GM19238 (cell line): ENCODE measurements around the gene PEX19.

Experiments used
- DNase-seq: peaks from one replicate; pipeline ENCODE4 v3.0.0; 2011; ENCODE audit warnings: low spot score; ENCODE audit not compliant: insufficient read length

Gene PEX19

GRCh38 chr1:160277987-160278386 is 6.9 kb downstream of the PEX19 start:
- no peak for DNase-seq

DNA sequence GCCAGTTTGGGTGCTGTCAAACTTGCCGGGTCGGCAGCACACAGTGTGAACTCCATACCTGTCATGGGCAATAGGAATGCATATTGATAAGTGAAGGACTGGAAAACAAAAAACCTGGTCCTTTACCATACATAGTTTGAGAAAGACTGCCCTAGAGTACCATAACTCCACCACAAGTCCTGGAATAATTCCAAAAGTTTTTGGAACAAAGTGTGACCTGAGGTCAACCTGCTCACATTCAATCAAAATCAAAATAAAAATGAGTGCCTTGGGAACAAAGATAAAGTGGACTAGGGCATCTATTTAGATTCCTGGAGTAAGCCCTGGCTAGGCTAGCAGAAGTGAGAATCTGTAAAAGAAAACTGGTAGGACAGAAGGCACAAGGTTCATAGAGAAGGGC is 7.6 kb downstream of the PEX19 start:
- no peak for DNase-seq

GRCh38 chr1:160271025-160271424 is 13.9 kb downstream of the PEX19 start:
- no peak for DNase-seq

- no peak for DNase-seq
These were observed 17.5 kb downstream of the PEX19 start for GRCh38 chr1:160267284-160267991.

DNA sequence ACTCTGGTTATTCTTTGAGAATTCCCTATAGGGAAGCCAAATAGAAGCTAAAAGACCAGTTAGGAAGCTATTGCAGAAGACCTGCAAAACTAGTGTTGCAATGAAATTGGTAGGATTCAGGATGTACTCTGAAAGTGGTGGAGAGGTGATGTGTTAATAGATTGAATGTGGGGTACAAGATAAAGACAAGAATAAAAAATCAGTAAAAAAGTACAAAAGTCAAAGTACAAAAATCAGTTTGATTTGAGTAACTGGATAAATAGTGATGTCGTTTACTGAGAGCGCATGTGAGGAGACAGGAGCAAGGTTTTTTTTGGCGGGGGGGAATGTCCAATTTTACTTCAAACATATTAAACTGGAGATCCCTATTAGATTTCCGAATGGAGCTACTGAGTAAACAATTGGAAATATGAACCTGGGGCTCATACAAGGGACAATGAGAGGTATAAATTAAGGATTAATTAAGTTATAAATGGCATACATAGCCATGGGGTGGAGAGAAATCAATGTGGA is 20.1 kb downstream of the PEX19 start:
- DNase-seq, result no peak

GRCh38 chr1:160261893-160262794 is 22.8 kb downstream of the PEX19 start, which contains the start of gene DCAF8:
Gene DCAF8, minus strand, starts transcription at chr1:160262549. Its CDS starts 18,541 bp downstream, at chr1:160244008.
- peak; percentile 82 for DNase-seq

GRCh38 chr1:160261556-160261892 is 23.4 kb downstream of the PEX19 start:
- DNase-seq, result peak; percentile 22

GRCh38 chr1:160260406-160261382 is 24.2 kb downstream of the PEX19 start:
- DNase-seq, result no peak

GRCh38 chr1:160258177-160258798 is 26.6 kb downstream of the PEX19 start:
- DNase-seq, result no peak

- DNase-seq, result no peak
These were observed 27.4 kb downstream of the PEX19 start for GRCh38 chr1:160257411-160258015.

DNA sequence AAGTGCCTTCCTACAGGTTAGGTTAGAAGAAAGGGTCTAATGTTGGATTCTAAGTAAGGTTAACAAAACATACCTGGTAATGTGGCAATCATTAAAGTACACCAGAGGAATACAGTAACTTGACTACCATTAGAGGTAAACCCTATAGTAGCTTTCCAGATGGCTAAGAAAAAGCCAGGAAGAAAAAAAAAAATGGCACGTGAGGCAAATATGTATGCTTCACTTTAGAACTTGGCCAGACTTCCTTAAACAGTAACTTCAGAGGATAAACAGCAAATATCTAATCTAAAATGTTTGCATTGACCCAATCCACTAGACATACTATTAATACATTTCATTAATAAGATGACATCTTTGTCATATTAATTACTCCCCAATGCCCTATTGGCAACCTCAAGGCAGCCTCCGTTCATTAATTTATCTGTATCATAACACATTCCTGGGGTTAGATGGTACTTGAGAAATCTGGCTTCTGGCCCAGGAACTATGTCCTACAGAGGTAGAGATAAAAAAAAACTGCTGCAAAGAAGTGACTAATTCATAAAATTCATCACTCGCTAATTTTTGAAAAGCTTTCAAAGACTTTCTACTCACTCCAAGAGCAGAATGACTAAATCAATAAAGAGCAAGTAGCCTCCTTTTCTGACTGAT is 28.4 kb downstream of the PEX19 start:
- no peak for DNase-seq

DNA sequence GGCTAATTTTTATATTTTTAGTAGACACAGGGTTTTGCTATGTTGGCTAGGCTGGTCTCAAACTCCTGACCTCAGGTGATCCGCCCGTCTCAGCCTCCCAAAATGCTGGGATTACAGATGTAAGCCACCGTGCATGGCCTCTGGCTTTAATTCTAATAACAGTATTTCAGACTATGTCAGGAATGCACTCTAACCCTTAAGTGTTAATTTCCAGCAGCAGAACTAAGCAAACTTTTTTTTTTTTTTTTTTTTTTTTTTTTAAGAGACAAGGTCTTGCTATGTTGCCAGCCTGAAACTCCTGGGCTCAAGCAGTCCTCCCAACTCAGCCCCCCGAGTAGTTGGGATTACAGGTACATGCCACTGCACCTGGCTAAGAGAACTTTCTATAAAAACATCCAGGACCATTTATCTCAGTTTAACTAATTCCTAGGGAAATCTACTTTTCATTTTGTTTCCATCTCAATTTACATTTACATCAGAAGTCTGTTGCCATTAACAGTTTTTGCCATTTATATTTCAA is 29.1 kb downstream of the PEX19 start:
- no peak for DNase-seq

GRCh38 chr1:160251687-160252526 is 33.0 kb downstream of the PEX19 start:
- DNase-seq, result peak; percentile 30

DNA sequence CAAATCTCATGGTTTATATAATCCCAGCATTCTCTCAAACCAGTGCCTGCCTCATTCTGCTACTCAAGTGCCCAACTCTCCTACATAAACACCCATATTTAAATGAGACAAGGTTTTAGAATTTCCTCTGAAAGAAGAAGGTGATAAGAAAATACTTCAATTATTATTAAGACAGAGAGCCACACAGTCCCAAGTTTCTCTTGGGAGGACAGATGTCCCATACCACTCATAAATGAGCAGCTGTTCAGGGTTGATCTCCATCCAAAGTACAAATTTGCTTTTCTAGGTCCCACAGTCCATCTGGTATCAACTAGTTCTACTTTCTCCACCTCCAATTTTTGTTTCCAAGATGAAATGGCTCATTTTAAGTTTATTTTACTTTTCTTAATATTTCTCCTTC is 33.9 kb downstream of the PEX19 start:
- no peak for DNase-seq

GRCh38 chr1:160247053-160247452 is 37.9 kb downstream of the PEX19 start:
- DNase-seq, result no peak

DNA sequence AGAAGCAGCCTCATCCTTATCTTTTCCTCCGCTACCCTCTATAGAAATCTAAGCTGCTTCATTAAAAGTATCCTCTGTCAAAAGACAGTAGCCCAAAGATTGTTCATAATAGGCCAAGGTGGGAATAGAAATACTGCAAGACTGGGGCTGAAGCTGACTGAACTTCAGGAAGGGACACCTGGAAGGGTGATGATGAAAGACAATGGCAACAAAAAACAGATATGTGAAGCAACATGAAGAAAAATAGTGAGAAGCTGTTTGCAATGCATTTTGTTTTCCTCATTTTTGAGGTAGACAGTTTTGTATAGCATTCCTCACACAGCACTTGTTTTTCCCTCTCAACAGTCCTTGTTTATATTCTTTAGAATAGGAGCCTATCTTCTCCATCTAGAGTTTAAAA is 39.5 kb downstream of the PEX19 start:
- DNase-seq, result no peak

- DNase-seq, result no peak
These were observed 40.7 kb downstream of the PEX19 start for GRCh38 chr1:160244209-160244608.

DNA sequence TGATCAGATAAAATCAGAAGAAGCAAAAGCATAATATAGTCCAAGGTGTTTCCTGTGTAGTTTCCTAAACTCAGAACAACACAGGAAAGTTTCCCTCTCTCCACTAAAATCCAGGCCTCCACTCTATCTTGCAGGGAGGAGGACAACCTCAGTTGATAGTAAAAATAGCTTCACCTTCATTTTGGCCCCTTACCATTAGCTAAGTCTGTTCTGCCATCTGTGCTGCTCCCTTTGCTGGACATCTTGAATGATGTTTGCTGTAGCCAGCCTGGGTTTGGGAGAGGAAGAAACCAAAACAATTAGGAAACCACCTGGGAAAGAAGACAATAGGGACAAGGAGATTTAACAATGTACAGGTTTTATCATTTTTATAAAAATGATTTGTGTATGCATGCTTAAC is 41.2 kb downstream of the PEX19 start:
- DNase-seq, result no peak
